Endometrial microvascular endothelial cells (primary cell): Measurements from ENCODE around the gene DCC. TPM values are rescaled to one million over a fixed set of nuclear protein-coding genes. Genes with fewer than 3 reads are reported as not detected.

Source experiments
- in situ Hi-C: cut with HindIII; loops from 2 replicates; pipeline ENCODE4 v1.10.0; 2017; ENCODE audit warnings: low sequenced_read_pairs, low pct_unique_long_range_greater_than_20kb; ENCODE audit errors: inconsistent ontology term
- total RNA-seq: library from RNA; depleted of rRNA; stranded (reverse); fragments of >200 nt; gene quantifications from one replicate; pipeline ENCODE4 v1.2.3, GENCODE V29; 2015; ENCODE audit errors: inconsistent ontology term

The DCC gene
- total RNA-seq, 1 donor from 2014 or later, result not detected

DNA sequence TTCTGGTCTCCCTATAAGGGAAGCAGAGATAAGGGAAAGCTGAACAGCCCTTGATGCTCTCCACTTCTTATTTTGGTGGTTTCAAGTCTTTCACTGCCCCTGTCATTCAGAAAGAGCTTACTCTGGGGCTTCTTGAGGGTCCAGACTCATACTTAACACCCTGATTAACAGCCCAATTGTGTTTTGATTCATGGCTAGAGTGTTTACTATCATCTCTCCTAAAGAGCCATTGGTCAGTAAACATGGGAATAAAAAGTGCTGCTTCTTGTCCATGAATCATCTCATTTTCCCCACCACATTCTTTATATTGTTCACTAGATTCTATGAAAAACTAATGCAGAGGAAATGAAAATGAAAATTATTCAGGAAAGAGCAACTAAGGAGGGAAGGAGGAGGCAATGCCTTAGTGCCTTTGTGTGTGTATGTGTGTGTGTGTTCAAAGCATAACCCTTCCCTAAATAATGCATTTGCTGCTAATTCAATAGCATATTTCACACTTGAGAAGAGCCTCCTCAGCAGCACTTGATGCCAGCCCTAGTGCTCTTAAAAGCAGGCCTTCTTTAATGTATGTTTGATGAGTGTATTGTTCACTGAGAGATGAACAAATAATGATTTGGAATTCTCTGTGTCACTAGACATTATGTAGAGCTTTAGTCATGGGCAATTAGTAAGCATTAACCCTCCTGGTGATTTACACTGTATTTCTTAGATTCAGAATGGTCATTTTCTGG, 63.5 kb downstream of the DCC start:
- in situ Hi-C loops, result no loop called here

DNA sequence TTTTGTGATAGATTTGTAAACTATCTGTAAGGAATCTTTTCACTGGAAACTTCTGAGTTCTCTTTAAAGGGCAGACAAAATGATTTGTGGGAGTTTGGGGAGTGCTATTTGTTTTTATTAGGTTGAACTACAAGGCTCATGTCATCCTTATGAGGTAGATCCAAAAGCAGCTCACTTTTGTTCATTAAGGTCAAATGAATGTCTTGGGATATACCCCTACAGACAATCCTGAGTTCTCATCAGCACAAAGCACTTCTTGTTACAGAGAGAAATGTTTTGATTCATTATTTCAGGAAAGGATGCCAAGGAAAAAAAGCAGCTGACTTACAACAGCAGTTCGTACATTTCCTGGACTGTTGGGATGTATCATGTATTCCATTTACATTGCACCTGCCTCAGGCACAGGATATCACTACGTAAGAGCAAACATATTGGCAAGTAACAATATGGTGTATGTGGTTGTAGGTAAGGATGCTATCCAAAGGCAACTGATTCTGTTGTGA, 68.9 kb downstream of the DCC start:
- in situ Hi-C loops, result no loop called here

DNA sequence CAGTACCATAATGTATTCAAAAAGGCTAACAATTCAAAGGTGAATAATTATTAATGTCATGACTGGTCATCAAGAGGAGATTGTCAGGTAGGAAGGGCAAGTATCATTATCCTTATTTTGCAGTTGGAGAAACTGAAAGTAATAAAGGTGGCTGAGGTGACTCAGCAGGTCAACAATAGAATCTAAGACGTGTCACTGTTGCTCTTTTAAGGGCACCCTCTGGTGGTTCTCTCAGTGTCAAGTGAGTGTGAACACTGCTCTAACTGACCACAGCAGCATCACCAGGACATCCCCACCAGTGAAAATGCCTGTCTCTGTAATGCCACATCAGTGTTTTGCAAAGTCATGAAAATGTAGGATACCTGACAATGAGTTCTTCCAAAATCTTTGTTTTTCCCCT, 69.7 kb downstream of the DCC start:
- in situ Hi-C loops, result no loop called here

DNA sequence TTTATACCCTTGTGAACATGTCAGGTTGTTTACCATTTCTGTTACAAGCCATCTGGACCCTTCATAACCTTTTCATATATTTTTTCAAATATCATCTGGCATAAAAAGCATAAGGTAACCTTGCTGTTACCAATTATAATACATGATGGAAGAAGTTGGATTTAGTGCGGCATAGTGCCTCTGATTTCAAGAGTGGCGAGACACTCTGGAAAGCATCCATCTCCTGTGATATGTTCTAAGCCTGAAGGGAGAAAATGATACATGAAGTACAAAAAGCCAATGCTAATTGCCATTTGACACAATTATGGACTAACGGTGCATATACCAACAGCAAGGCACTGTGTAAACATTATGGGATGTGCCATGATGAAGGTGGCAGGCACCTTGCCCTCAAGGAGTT, 75.1 kb downstream of the DCC start:
- in situ Hi-C loops, result no loop called here

DNA sequence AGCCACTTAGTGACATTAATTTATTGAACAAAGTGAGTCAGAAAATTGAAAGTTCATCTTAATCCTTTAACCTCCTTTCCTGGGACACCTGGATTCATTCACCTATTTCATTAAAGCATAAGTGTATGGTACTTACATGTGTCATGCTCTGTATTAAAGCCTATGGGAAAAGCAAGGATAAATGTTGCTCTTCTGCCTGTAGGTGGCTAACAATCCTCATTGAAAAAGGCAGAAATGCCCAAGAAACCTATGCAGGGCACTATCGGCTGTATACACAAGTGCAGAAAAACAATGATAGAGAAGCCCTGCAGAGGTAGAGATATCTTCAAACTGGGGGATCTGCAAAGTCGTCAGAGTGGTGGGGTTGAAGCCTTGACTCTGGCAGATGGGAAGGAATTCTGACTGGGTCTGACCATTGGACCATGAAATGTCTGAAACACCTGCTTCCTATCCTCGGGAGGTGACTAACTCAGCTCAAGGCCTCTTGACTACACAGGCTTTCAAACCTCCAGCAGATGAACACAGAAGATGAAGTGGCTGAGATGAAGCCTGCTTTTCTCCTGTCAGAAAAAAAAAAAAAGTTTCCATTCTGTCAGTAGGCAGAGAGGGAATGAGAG, 83.1 kb downstream of the DCC start:
- in situ Hi-C loops, result no loop called here

DNA sequence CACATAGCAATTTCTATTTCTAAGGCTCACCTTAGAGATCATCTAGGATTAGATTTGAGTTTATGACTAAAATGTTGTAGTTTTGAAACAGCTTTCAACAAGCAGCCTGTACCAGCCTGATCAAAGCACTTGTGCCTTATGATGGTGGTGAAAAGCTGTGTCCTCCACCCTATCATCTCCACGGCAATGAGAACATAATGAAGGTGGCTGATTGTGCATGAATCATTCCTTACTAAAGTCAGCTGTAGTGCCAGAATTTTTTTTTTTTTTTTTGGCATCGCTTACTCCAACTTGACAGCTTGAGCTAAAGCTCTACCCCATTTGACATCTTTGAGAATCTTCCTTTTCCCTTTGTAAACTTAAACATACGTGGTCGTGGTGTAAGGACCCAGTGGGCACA, 86.0 kb downstream of the DCC start:
- in situ Hi-C loops, result no loop called here

DNA sequence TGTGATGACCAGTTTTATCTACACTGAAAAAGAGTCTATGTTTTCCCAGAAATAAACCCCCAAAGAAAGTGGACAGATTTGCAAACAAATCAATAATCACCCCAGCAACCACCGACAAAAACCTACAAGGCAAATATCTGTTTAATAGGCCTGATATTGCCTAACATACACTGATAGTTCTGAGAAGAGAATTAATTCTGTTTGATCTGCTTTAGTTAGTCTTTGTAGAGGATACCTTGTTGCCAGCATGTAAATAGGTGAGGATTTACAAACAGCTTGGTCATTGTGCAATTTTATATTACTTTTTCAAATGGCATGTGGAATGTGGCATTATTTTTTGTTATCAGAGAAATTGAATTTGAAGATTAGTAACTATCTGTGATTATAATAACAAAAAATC, 86.5 kb downstream of the DCC start:
- in situ Hi-C loops, result no loop called here

DNA sequence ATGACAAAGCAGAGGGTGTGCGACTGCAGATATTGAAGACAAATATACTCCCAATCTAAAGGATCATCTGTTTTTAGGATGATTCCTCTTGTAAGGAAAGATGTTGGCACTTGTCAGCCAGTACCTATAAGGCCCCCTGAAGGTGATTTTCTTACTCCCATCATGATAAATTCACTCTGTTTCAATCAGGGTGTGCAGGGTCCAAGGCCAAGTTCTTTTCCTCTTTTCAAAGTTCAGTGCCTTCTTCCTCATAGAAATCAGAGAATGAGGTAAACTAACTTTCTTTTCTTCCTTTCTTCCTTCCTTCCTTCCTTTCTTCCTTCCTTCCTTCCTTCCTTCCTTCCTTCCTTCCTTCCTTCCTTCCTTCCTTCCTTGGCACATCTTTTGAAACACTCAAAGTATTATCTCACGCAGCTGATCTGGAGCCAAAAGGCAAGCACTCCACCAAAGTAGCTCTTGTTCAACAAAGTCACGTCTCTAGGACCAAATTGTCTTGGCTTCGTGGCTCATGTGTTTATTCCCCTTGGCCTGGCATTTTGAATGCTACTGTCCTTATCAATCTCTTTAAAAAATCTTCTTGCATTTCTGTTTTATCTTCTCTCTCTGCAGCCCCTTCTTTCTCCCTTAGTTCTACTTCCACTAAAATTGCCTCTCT, 87.7 kb downstream of the DCC start:
- in situ Hi-C loops, result no loop called here

DNA sequence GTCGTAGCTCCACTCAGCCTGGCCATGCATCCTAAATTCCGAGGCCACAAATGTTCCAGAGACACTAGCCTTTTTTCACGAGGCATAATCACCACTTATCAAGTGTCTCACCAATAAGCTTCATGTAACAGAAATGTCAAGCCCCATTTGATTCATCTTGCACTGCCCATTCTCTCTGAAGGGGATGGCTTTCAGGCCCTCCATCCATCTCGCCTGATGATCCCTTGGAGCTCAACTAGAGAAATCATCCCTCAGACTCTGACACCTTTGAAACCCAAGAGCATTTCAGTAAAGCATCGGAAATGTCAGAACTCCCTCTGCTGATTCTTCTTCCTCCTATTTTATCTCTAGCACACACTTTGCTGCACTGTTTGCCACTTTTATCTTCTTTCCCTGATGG, 91.7 kb downstream of the DCC start:
- in situ Hi-C loops, result no loop called here

DNA sequence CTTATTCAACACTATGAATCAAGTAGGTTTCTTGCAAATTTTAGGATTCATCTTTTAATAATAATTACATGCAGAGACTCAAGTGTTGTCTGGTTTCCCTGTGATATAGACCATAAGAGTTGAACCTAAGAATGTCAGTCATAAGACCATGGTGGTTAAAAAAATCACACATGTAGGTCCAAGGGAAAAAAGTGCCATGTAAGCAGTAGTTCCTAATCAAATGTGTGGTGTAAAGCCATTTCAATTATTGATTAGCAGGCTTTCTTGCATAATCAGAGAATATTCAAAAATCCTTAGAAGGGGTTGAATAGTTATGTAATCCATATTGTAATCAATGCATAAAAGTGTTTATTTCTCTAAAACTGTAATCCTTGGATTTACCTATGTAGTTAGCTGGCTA, 93.8 kb downstream of the DCC start:
- in situ Hi-C loops, result no loop called here

DNA sequence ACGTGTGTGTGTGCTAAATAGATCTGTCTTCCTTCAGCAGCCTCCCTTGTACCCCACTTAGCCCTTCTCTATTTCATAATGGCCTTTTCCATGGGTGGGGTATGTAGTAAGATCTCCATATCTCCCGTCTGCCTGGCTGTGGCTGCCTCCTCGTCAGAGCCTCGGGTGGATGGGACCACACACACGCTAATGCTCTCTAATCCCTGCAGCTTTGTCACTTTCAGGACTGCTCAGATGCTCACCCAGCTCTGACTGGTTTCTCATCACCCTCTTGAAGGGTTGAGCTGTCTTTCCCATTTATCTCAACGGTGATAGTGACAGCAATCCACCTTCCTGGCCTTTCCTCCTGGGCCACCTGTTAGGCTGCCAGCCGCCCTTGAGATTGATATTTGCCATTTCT, 95.3 kb downstream of the DCC start:
- in situ Hi-C loops, result no loop called here

DNA sequence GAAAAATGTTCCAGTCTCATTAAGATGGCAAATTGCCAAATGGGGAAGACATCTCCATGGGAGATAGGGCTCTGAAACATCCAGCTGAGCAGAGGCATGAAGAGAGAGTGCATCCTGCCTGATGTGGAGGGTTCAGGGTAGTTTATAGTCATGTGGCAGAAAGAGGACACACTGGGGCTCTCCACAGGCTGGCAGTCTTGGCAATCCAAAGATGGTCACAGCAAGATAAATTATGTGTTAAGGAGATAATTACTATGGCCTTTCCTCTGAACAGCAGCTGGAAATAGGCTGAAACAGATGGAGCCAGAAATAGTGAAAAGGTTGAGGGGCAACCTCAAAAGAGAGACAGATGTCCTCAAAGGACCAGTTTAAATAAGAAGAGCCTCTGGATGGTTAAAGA, 97.2 kb downstream of the DCC start:
- in situ Hi-C loops, result no loop called here

DNA sequence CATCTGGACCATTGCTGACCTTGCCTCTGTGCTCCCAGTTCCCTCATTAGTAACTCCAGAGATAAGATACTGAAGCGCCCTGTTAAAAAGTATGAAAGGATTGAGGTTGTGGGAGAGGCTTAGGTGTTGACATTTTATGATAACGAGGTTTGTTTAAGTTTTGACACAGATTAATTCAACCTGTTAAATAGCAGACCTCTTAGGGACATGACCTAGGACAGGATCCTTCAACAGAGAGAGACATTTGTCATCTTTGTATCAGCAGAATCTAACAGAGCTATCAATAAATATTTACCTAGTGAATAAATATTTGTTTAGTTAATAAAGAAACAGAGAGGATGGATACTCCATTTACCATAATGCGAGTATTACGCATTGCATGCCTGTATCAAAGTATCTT, 99.5 kb downstream of the DCC start:
- in situ Hi-C loops, result no loop called here

DNA sequence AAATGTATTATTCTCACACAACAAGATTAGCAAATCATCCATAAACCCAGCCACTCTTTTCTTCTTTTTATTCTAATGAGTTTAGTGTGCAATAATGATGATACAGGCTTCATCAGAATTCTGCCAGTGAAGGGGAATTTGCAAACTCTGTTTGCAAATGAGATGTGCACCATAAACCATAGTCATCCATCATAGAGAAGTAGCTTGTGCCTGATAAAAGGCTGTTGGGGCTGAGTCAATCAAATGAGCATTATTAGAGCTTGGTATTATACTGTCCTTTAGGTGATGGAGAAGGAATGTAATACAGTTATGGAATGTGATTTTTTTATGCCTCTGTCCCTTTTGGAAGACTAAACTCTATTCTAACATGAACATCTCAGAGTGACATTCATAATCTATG, 101.8 kb downstream of the DCC start:
- in situ Hi-C loops, result no loop called here

DNA sequence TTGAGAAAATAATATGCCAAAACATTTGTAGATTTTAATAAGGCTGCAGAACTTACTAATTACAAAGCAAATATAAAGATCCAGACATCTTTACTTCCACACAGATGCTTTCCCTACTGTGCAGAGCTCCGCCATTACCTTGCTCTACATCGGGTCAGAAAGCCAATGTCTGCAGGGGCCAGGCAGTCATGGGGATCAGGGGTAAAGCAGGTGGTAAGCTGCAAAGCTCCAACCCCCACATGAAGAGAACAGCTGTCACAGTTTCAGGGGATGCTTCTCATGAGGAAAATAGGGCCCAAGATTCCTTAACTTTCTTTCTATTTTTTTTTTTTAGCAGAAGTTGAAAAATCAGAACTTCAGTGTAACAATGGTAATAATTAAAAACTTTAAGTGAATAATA, 102.7 kb downstream of the DCC start:
- in situ Hi-C loops, result no loop called here

DNA sequence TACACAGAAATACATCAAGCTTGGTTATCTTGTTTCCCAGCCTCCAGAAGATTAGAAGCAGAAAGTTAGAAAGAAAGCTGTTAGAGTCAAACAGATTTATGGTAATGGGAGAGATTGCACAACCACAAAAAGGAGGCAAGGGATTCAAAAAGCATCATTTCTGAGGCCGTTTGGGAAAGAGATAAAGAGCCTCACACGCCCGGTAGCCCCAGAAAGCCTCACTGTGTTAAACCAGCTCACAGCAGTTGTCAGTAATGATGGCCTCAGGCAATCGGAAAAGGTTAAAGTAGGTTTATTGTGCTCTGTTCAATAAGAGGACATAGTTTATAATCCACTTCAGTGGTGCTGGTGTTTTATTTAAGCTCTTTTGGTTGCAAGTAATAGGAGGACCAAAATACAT, 111.3 kb downstream of the DCC start:
- in situ Hi-C loops, result no loop called here

DNA sequence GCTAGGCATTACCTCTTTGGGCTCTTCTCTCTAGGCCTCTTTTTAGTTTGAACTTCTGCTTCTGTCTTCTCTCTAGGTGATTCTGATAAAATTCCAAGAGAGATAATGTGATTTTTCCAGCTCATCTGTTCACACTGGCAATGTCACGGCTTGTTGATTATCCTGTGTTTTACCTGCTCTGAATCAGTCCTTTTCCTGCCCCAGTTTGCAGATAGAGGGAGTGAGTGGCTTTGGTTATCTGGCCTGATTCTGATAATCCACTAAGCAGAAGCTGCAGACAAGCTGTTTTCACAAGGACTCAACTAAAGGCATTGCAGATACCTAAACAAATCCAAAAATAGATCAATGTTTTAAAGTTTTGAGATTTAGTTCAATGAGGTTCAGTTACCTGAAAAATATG, 111.9 kb downstream of the DCC start:
- in situ Hi-C loops, result no loop called here

DNA sequence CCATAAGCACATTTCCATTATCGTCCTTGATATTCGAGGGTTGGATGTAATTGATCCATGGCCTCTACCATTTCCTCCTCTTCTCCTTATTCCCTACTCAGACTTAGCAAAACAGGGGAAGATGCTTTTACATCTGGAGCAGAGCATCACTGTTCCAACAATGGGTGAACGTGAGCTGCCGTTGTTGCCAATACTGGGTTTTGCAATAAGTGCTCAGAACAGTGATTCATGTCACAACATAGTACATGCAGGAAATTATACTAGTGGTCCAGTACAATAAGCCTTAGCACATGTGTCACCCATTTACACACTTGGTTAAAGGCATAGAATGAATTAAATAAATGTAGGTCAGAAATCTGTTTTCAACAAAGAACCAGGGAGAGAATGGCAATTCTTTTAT, 112.4 kb downstream of the DCC start:
- in situ Hi-C loops, result no loop called here

DNA sequence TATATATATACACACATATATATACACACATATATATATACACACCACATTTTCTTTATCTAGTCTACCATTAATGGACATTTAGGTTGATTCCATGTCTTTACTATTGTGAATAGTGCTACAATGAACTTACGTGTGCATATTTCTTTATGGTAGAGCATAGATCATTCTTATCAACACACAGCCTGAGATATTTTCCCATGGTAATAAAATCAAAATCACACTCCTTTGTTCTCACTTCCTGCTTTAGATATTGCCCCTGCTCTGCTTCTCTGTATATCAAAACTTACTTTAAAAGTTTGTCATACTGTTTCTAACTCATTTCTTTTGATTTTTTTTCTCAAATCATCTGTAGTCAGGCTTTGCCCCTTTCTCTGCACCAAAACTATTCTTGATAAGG, 119.9 kb downstream of the DCC start:
- in situ Hi-C loops, result no loop called here

DNA sequence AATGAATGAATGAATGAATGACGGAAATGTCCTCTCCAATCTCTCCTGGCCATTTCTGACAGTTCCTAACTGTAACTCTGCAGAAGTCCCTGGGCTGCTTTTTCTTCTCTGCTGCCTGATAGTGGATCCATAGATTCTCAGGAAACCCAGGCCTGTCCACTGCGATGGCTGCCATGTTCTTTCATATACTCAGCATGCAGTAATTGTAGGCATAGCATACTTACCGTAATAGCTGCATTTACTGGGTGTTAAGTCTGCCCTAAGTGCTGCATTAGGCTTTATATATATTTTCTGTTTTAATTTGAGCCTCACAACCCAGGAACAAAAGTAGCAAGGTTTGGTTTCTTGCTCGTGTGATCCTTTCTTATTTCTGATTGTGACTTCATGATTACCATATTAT, 122.9 kb downstream of the DCC start:
- in situ Hi-C loops, result no loop called here
